DND-41 (cell line): ENCODE data around the gene NADK2.

Experiments used
- EZH2 ChIP-seq: IDR thresholded peaks from 3 replicates; pipeline ENCODE4 v1.6.1; 2012; ENCODE audit warnings: borderline replicate concordance, low read depth, mild to moderate bottlenecking, moderate library complexity, low read length, inconsistent platforms; ENCODE audit not compliant: severe bottlenecking
- TF ChIP-seq, protein P1 (sequence below): IDR thresholded peaks from 2 replicates; pipeline ENCODE4 v1.5.1; 2012; ENCODE audit warnings: borderline replicate concordance, low read length, moderate library complexity, mild to moderate bottlenecking; ENCODE audit not compliant: poor library complexity, severe bottlenecking; ENCODE audit errors: extremely low read depth

DNA sequence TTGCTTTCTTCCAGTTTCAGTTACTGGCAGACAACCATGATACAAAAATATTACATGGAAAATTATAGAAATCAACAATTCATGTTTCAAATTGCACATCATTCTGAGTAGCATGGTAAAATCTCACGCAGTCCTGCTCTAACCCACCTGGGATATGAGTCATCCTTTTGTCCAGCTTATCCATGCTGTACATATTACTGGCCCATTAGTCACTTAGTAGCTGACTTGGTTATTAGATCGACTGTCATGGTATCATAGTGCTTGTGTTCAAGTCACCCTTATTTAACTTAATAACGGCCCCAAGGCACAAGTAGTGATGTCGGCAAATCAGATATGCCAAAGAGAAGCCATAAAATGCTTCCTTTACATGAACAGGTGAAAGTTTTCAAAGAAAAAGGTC is 41.2 kb downstream of the NADK2 start:
- no peak for TF ChIP-seq EZH2
- TF ChIP-seq, protein P1, sequence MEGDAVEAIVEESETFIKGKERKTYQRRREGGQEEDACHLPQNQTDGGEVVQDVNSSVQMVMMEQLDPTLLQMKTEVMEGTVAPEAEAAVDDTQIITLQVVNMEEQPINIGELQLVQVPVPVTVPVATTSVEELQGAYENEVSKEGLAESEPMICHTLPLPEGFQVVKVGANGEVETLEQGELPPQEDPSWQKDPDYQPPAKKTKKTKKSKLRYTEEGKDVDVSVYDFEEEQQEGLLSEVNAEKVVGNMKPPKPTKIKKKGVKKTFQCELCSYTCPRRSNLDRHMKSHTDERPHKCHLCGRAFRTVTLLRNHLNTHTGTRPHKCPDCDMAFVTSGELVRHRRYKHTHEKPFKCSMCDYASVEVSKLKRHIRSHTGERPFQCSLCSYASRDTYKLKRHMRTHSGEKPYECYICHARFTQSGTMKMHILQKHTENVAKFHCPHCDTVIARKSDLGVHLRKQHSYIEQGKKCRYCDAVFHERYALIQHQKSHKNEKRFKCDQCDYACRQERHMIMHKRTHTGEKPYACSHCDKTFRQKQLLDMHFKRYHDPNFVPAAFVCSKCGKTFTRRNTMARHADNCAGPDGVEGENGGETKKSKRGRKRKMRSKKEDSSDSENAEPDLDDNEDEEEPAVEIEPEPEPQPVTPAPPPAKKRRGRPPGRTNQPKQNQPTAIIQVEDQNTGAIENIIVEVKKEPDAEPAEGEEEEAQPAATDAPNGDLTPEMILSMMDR: no peak
